LNCAP (cell line): ENCODE measurements around the gene LIFR.

Source experiments
- CTCF ChIP-seq: fragments of 450-650 bp; IDR thresholded peaks from 2 replicates; pipeline ENCODE4 v1.5.1; 2017; ENCODE audit warnings: mild to moderate bottlenecking

Gene LIFR

DNA sequence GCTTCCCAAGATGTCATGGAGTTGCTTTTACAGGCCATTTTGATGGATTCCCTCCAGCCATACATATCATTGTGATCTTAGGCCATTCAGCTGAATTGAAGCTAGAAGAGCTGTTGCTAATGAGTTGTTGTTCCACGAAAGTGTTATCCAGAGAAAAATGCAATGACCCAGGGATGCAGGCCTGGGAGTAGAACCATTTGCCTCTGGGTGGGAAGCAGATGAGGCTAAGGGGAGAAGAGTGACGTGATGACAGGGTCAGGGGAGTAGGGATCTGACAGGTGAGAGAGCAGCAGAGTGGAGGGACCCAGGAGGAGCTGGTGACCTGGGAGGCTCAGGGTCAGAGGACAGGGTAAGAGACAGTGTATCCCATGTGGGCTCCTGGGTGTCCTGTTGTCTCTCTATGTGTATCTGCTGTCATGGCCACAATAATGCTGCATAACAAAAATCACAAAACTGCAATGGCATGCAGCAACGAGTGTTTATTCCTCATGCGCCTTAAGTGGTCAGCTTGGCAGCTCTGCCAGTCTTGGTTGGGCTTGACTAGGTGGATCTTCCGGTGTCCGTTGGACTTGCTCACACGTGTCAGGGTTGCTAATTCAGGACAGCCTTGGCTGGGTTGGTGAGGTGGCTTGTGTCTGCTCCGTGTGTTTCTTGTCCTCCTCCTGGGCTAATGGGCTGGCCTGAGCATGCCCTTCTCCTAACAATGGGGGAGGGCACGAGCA, 90.6 kb downstream of the LIFR start:
- TF ChIP-seq CTCF = no peak

GRCh38 chr5:38465061-38465460, 91.4 kb downstream of the LIFR start:
- no peak for TF ChIP-seq CTCF

- TF ChIP-seq CTCF = no peak
Measured at GRCh38 chr5:38463634-38464521, 92.6 kb downstream of the LIFR start.

GRCh38 chr5:38462976-38463633, 93.3 kb downstream of the LIFR start:
- no peak for TF ChIP-seq CTCF

DNA sequence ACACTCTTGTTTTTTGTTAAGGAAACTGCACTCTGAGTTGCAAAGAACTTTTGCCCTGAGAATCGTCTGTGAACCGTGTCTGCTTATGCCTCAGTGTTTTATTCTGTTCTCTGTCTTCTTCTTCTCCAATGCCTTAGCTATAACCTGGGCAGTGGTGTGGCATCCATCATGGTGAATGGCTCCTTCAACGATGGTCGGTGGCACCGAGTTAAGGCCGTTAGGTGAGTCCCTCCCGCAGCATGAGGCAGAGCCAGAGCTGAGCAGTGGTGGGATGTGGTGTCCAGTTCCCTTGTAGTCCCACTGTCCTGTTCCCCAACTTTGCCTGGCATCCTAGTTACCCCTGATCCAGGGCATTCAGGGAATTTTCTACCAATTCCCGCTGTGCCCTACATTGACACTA, 98.3 kb downstream of the LIFR start:
- no peak for TF ChIP-seq CTCF

DNA sequence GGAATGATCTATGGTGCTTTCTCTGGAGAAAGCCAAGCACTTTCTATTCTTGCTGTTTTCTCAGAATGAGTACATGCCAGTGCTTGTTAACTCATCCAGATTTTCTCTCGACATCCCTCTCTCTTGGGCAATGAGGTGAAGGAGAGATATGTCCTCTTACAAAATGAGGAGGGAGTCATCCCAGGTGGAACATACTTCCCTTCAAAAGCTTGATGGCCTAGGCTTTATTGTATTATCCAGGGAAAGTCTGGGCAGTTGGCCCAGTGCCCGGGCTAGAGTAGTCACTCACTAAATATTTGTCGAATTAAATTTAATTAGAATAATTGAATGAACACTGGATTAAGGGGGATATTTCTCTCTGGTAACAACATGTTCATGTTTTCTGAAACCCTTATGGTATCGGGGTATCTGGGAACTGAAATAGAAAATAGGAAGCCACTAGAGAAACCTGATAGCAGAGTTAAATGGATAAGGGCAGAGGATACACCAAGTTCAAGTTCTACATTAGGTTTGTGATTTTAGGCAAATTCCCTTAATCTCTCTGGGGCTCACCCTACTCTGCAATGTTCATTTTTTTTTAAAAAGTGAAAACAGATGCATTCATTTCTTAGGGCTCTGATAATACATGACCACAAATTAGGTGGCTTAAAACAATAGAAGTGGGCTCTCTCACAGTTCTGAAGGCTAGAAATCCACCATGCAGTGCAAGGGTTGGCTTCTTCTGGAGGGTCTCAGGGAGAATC, 99.6 kb downstream of the LIFR start:
- no peak for TF ChIP-seq CTCF

DNA sequence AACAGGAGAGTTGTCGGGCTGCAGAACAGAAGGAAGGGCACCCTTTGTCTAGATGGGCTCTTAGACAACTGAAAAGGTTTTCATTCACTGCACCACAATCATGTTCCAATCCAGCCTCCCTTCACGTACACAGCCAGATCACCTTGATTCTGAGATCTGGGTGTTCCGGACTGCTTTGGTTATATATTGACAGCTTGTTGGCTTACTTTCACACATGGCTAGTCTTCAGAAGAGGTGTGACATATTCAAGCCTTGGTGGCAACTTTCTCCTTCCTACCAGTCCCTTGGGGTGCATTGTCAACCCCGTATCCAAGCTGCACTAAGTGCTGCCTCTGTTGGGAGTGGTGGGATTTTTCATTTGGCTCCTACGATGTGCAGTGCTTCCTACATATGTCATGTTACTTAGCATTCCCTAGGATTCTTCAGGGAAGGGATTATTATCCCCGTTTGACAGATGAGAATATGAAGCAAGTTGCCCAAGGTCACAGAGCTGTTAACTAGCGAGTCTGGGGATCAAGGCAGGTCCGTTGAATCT, 100.6 kb downstream of the LIFR start:
- TF ChIP-seq CTCF = no peak
